Measurements from ENCODE around the gene KIAA1755. TPM values are rescaled to one million over a fixed set of nuclear protein-coding genes. Genes with fewer than 3 reads are reported as not detected.

KIAA1755 gene
- total and polyA plus RNA-seq, 11 donors = 2.1 to 6.7 (median 3.5) TPM

GRCh38 chr20:38229376-38230252 is 30.9 kb downstream of the KIAA1755 start:
- intact Hi-C loops (cut with DNase I) = loop anchor here (2.0 to 10.0 kb wide), 16 partner anchors 55 to 665 kb away; partner anchors contain the start of gene VSTM2L (in 1 of the 10)
- Histone ChIP-seq H3K27me3 (no peaks in the 10 kb centered on the region), H3K4me1 (peaks cover 0 to 15% (median 0%) of the 10 kb centered on the region in 12 donors), H3K9me3 (no peaks in the 10 kb centered on the region), H3K4me3 (no peak overlapping the region), H3K36me3 (peaks cover 0 to 23% (median 0%) of the 10 kb centered on the region in 9 donors), H3K27ac (no peak overlapping the region)
- 76 to 88% (median 84%) methylated on average over 6 of the region's 6 CpGs for WGBS, 4 donors
- ATAC-seq (peak in 1 of 4 donors; percentile 15), DNase-seq (peak in 1 of 5 donors; percentile 17)
- TF ChIP-seq POLR2A (IDR thresholded peaks at IDR 0.05) (no peak), CTCF (IDR thresholded peaks at IDR 0.05) (peak; percentile 27 to 60 (median 49))

DNA sequence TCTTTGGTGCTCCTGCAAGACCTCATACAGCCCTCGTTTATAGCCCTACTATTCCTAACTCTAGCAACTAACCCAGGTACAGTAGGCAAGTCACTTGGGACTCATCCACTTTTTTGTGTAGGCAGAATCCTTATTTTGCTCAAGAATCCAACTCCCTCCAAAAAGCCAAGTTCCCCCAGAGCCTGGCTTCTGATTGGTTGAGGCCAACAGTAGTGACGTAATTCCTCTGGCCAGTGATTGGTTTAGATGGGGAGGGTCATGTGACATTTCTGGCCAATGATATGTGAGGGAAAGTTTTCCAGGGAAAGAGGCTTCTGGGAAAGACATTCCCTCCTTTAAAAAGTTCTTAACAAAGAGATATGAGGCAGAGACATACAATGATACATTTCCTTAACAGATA is 32.1 kb downstream of the KIAA1755 start:
- TF ChIP-seq CTCF (IDR thresholded peaks at IDR 0.05) (no peak), POLR2A (IDR thresholded peaks at IDR 0.05) (no peak)
- whole genome bisulfite sequencing, 4 donors = 61 to 81% (median 65%) methylated on average over 2 of the region's 2 CpGs
- no peak for DNase-seq
- H3K4me3 ChIP-seq = no peak overlapping the region
- intact Hi-C loops (cut with DNase I) = loop anchor here (2.0 to 10.0 kb wide), 12 partner anchors 94 to 664 kb away; partner anchors contain the start of gene VSTM2L (in 1 of the 10)
- peaks cover 0 to 15% (median 0%) of the 10 kb centered on the region in 12 donors for H3K4me1 ChIP-seq
- H3K9me3 ChIP-seq = no peaks in the 10 kb centered on the region
- H3K27me3 ChIP-seq = no peaks in the 10 kb centered on the region
- H3K36me3 ChIP-seq = peaks cover 0 to 23% (median 0%) of the 10 kb centered on the region in 9 donors
- no peak overlapping the region for H3K27ac ChIP-seq
- ATAC-seq = no peak

- ATAC-seq = no peak
- WGBS, 4 donors = 78 to 92% (median 82%) methylated on average over 10 to 11 of the region's 11 CpGs
- peaks cover 0 to 15% (median 0%) of the 10 kb centered on the region in 12 donors for H3K4me1 ChIP-seq
- TF ChIP-seq POLR2A (IDR thresholded peaks at IDR 0.05) (no peak), CTCF (IDR thresholded peaks at IDR 0.05) (no peak)
- H3K36me3 ChIP-seq = peaks cover 0 to 23% (median 0%) of the 10 kb centered on the region in 9 donors
- no peak overlapping the region for H3K4me3 ChIP-seq
- no peaks in the 10 kb centered on the region for H3K9me3 ChIP-seq
- no peaks in the 10 kb centered on the region for H3K27me3 ChIP-seq
- H3K27ac ChIP-seq = no peak overlapping the region
- DNase-seq = peak in 1 of 5 donors; percentile 19
- intact Hi-C loops (cut with DNase I) = loop anchor here (2.0 to 10.0 kb wide), 12 partner anchors 95 to 663 kb away; partner anchors contain the start of gene VSTM2L (in 1 of the 10)
Observed at GRCh38 chr20:38227420-38228360, 32.8 kb downstream of the KIAA1755 start.

Measured in heart left ventricle (tissue), 16 donors.